H1 (cell line): Measurements from ENCODE around the gene NEU4. TPM values are rescaled to one million over a fixed set of nuclear protein-coding genes. Genes with fewer than 3 reads are reported as not detected.

Experiments used
- CTCF ChIA-PET: fragments of 300-600 bp; sonication (Branson Sonifier 250); formaldehyde crosslinking; loops from one replicate; lab custom pipeline; 2021; ENCODE audit not compliant: partially characterized antibody; lab: Charles Lee
- POLR2A ChIA-PET: fragments of 300-600 bp; sonication (Branson Sonifier 250); formaldehyde crosslinking; loops from one replicate; lab custom pipeline; 2021; ENCODE audit warnings: inconsistent platforms; ENCODE audit not compliant: partially characterized antibody; lab: Charles Lee
- DNase-seq, 2 experiments: peaks; one replicate each; pipeline versions ENCODE4 v3.0.0 to v3.0.0-alpha.2; 2010 to 2022; ENCODE audit warnings: low spot score in 2 of 2, low read depth in 1 of 2, mixed read lengths in 1 of 2
- FAIRE-seq: peaks from 2 replicates; lab custom pipeline; 2011; peaks lifted over from hg19 to GRCh38; lab: Jason Lieb, UNC
- H2AFZ ChIP-seq: 2 replicates; pipeline ENCODE4 v1.8.1; 2012; ENCODE audit warnings: low read length, inconsistent platforms
- H2AK5ac ChIP-seq: 2 replicates; pipeline ENCODE4 v1.6.1; 2013; ENCODE audit warnings: low read depth, low read length
- H2BK120ac ChIP-seq: replicated peaks from 2 replicates; pipeline ENCODE3; 2013; ENCODE audit warnings: low read depth, low read length, inconsistent platforms
- H2BK12ac ChIP-seq: 2 replicates; pipeline ENCODE4 v1.6.1; 2013; ENCODE audit warnings: low read depth, low read length
- H2BK15ac ChIP-seq: 2 replicates; pipeline ENCODE4 v1.6.1; 2013; ENCODE audit warnings: low read length
- H2BK20ac ChIP-seq: 2 replicates; pipeline ENCODE4 v1.6.1; 2013; ENCODE audit warnings: low read length
- H2BK5ac ChIP-seq: 2 replicates; pipeline ENCODE4 v1.6.1; 2013; ENCODE audit warnings: low read depth, low read length
- H3K14ac ChIP-seq: 2 replicates; pipeline ENCODE4 v1.6.1; 2013; ENCODE audit warnings: inconsistent platforms; ENCODE audit not compliant: insufficient read length
- H3K18ac ChIP-seq: 2 replicates; pipeline ENCODE4 v1.6.1; 2013; ENCODE audit warnings: low read length; ENCODE audit errors: extremely low read depth
- H3K23ac ChIP-seq: 2 replicates; pipeline ENCODE4 v1.6.1; 2013; ENCODE audit warnings: inconsistent platforms; ENCODE audit not compliant: insufficient read length
- H3K23me2 ChIP-seq: 2 replicates; pipeline ENCODE4 v1.6.1; 2013; ENCODE audit warnings: low read depth, low read length
- H3K27ac ChIP-seq: 2 replicates; pipeline ENCODE4 v1.6.1; 2011; ENCODE audit warnings: low read depth, low read length, inconsistent platforms
- H3K27me3 ChIP-seq, 4 experiments: replicated peaks in 1 of 4; 1 replicate in 1 of 4; 2 replicates in 3 of 4; pipeline versions ENCODE4 v1.6.1 to v1.8.1; 2011 to 2013; ENCODE audit warnings: low read length in 3 of 4, mild to moderate bottlenecking in 3 of 4, inconsistent platforms in 2 of 4, mixed read lengths in 2 of 4, moderate library complexity in 1 of 4; ENCODE audit not compliant: control insufficient read depth in 3 of 4, insufficient read depth in 3 of 4; ENCODE audit errors: extremely low read depth in 1 of 4
- H3K36me3 ChIP-seq, 4 experiments: 2 replicates each; pipeline versions ENCODE4 v1.6.1 to v1.8.1; 2011 to 2013; ENCODE audit warnings: mild to moderate bottlenecking in 4 of 4, low read length in 3 of 4, moderate library complexity in 2 of 4, control low read depth in 1 of 4, inconsistent platforms in 1 of 4; ENCODE audit not compliant: insufficient read depth in 4 of 4, control insufficient read depth in 2 of 4
- H3K4ac ChIP-seq: replicated peaks from 2 replicates; pipeline ENCODE3; 2013; ENCODE audit warnings: low read length, low read depth, mixed read lengths, inconsistent platforms; ENCODE audit not compliant: insufficient read length
- H3K4me1 ChIP-seq, 4 experiments: replicated peaks in 1 of 4; 1 replicate in 1 of 4; 2 replicates in 3 of 4; pipeline versions ENCODE4 v1.6.1 to v1.8.1; 2011 to 2013; ENCODE audit warnings: low read length in 3 of 4, inconsistent platforms in 2 of 4, mixed read lengths in 1 of 4; ENCODE audit not compliant: insufficient read depth in 4 of 4, control insufficient read depth in 3 of 4
- H3K4me2 ChIP-seq, 2 experiments: 2 replicates each; pipeline versions ENCODE4 v1.6.1 to v1.8.1; 2011 to 2013; ENCODE audit warnings: low read depth in 2 of 2, low read length in 2 of 2, control low read depth in 1 of 2, inconsistent platforms in 1 of 2, mild to moderate bottlenecking in 1 of 2; ENCODE audit not compliant: insufficient read depth in 1 of 2
- H3K4me3 ChIP-seq, 4 experiments: fragments of 200-600, 300-600 bp in 1 of 4; sonication (generic), shearing (Covaris generic), sonication (Bioruptor Twin) in 1 of 4; 2 replicates each; pipeline versions ENCODE4 v1.5.1 to v1.8.1; 2011 to 2016; ENCODE audit warnings: low read length in 4 of 4, low read depth in 3 of 4, control low read depth in 2 of 4, inconsistent platforms in 2 of 4, mild to moderate bottlenecking in 2 of 4, mixed read lengths in 1 of 4, moderate library complexity in 1 of 4; ENCODE audit not compliant: insufficient read depth in 2 of 4; ENCODE audit errors: extremely low read depth in 1 of 4
- H3K56ac ChIP-seq: replicated peaks from 2 replicates; pipeline ENCODE3; 2013; ENCODE audit warnings: low read depth, mild to moderate bottlenecking, mixed read lengths, low read length, inconsistent platforms; ENCODE audit not compliant: insufficient read length
- H3K79me1 ChIP-seq: 2 replicates; pipeline ENCODE4 v1.6.1; 2013; ENCODE audit warnings: low read depth, low read length, control low read depth
- H3K79me2 ChIP-seq, 2 experiments: 2 replicates each; pipeline versions ENCODE4 v1.6.1 to v1.8.1; 2012 to 2013; ENCODE audit warnings: low read length in 2 of 2, mild to moderate bottlenecking in 2 of 2, inconsistent platforms in 1 of 2; ENCODE audit not compliant: insufficient read depth in 2 of 2, control insufficient read depth in 1 of 2
- H3K9ac ChIP-seq, 4 experiments: replicated peaks in 1 of 4; 1 replicate in 1 of 4; 2 replicates in 3 of 4; pipeline versions ENCODE4 v1.6.1 to v1.8.1; 2011 to 2013; ENCODE audit warnings: low read depth in 3 of 4, low read length in 3 of 4, control low read depth in 2 of 4, mild to moderate bottlenecking in 2 of 4, moderate library complexity in 2 of 4, inconsistent platforms in 1 of 4; ENCODE audit errors: extremely low read depth in 1 of 4
- H3K9me3 ChIP-seq, 2 experiments: 2 replicates each; pipeline versions ENCODE4 v1.6.1 to v1.8.1; 2012 to 2013; ENCODE audit warnings: mild to moderate bottlenecking in 2 of 2, moderate library complexity in 2 of 2, control low read depth in 1 of 2, inconsistent platforms in 1 of 2, low read depth in 1 of 2, low read length in 1 of 2, mixed read lengths in 1 of 2; ENCODE audit not compliant: insufficient read depth in 2 of 2
- H4K20me1 ChIP-seq, 2 experiments: replicated peaks in 1 of 2; 2 replicates each; pipeline versions ENCODE3 to v1.8.1; 2011 to 2013; ENCODE audit warnings: inconsistent platforms in 2 of 2, low read length in 2 of 2, mild to moderate bottlenecking in 1 of 2; ENCODE audit not compliant: insufficient read depth in 2 of 2, control insufficient read depth in 1 of 2
- H4K5ac ChIP-seq: 2 replicates; pipeline ENCODE4 v1.6.1; 2013; ENCODE audit warnings: low read length, low read depth, mixed read lengths, inconsistent platforms; ENCODE audit not compliant: insufficient read length
- H4K8ac ChIP-seq: 2 replicates; pipeline ENCODE4 v1.8.0; 2013; ENCODE audit warnings: mild to moderate bottlenecking, moderate library complexity, low read length, inconsistent platforms; ENCODE audit not compliant: insufficient read depth; ENCODE audit errors: extremely low read depth
- H4K91ac ChIP-seq: replicated peaks from 2 replicates; pipeline ENCODE3; 2013; ENCODE audit warnings: low read length, mixed read lengths, inconsistent platforms; ENCODE audit not compliant: insufficient read length
- BRCA1 ChIP-seq: IDR thresholded peaks from 2 replicates; pipeline ENCODE4 v1.6.1; 2012; ENCODE audit warnings: low read depth, low read length, improper control_type of control experiment
- CBX5 ChIP-seq: fragments of 300-800, 300-1000 bp; sonication (generic); IDR thresholded peaks from 2 replicates; pipeline ENCODE4 v1.7.1; 2016; ENCODE audit warnings: antibody characterized with exemption, low read length, low read depth
- EZH2 ChIP-seq: fragments of 200-600 bp; sonication (generic); IDR thresholded peaks from 2 replicates; pipeline ENCODE4 v1.7.1; 2012; ENCODE audit warnings: low read depth, mild to moderate bottlenecking, moderate library complexity, low read length, inconsistent platforms; ENCODE audit not compliant: severe bottlenecking
- HDAC6 ChIP-seq: IDR thresholded peaks from one replicate; pipeline ENCODE4 v1.7.1; 2012; ENCODE audit warnings: low read depth, mild to moderate bottlenecking, inconsistent platforms, low read length, moderate library complexity
- JUN ChIP-seq: IDR thresholded peaks from 2 replicates; pipeline ENCODE4 v1.6.1; 2011; ENCODE audit warnings: low read depth, mild to moderate bottlenecking, improper control_type of control experiment, low read length
- KDM4A ChIP-seq: IDR thresholded peaks from one replicate; pipeline ENCODE4 v1.7.1; 2012; ENCODE audit warnings: low read depth, mild to moderate bottlenecking, moderate library complexity, low read length, inconsistent platforms; ENCODE audit not compliant: severe bottlenecking
- SP1 ChIP-seq: IDR thresholded peaks from 2 replicates; pipeline ENCODE4 v1.6.1; 2011; ENCODE audit warnings: low read depth, low read length
- SP2 ChIP-seq: IDR thresholded peaks from 2 replicates; pipeline ENCODE4 v1.6.1; 2012; ENCODE audit warnings: mild to moderate bottlenecking, low read length, inconsistent platforms
- SUZ12 ChIP-seq: fragments of 200-600 bp; sonication (generic); IDR thresholded peaks from 2 replicates; pipeline ENCODE4 v1.6.1; 2012; ENCODE audit warnings: mild to moderate bottlenecking, inconsistent platforms, low read length, moderate library complexity, mixed read lengths
- TBP ChIP-seq: IDR thresholded peaks from 2 replicates; pipeline ENCODE4 v1.6.1; 2011; ENCODE audit warnings: low read depth, low read length, improper control_type of control experiment
- TEAD4 ChIP-seq: IDR thresholded peaks from 2 replicates; pipeline ENCODE4 v1.6.1; 2012; ENCODE audit warnings: low read depth, low read length, inconsistent platforms, mixed read lengths
- WGBS, 2 experiments: shearing (Covaris generic) in 1 of 2; methylation state at CpG; one replicate each; pipeline versions ENCODE4 v1.1.6 to v1.1.7; 2013 to 2015; ENCODE audit warnings: low lambda C conversion rate in 2 of 2, mixed read lengths in 2 of 2, inconsistent platforms in 1 of 2, low coverage in 1 of 2, missing lambda C conversion rate in 1 of 2; ENCODE audit not compliant: insufficient replicate concordance in 2 of 2, insufficient coverage in 1 of 2, insufficient read length in 1 of 2; ENCODE audit errors: extremely low coverage in 1 of 2, missing lambda C conversion rate in 1 of 2; 5-methylcytosine and 5-hydroxymethylcytosine counted together
- polyA plus RNA-seq, 7 experiments: library from polyadenylated mRNA; depleted of rRNA in 3 of 7; stranded (reverse) in 5 of 7; unstranded in 2 of 7; fragments of >200 nt in 5 of 7; fragments of 200-250 nt in 2 of 7; gene quantifications; 1 replicate in 5 of 7; 2 replicates in 1 of 7; 4 replicates in 1 of 7; pipeline versions ENCODE4 v1.2.1 to v1.2.3, GENCODE V29; 2011 to 2013; ENCODE audit warnings: missing spikeins in 2 of 7, mixed read lengths in 2 of 7
- total RNA-seq: library from RNA; stranded (reverse); fragmentation: NEBNext Ultra II Directional; extraction: Animal tissue kit (Norgen Biotek cat#: 25700); gene quantifications from 2 replicates; pipeline ENCODE4 v1.2.1, GENCODE V29; 2021
- TF ChIP-seq, protein P1 (sequence below): IDR thresholded peaks from 2 replicates; pipeline ENCODE4 v1.6.1; 2012; ENCODE audit warnings: inconsistent platforms
- TF ChIP-seq, protein P2 (sequence below): IDR thresholded peaks from 2 replicates; pipeline ENCODE4 v1.6.1; 2012; ENCODE audit warnings: inconsistent platforms

NEU4 gene
- total and polyA plus RNA-seq, 2 of the 8 experiments (the other 6 are each of a cell fraction or from before 2014, with no cell fraction given): 0.32 to 0.50 TPM

DNA sequence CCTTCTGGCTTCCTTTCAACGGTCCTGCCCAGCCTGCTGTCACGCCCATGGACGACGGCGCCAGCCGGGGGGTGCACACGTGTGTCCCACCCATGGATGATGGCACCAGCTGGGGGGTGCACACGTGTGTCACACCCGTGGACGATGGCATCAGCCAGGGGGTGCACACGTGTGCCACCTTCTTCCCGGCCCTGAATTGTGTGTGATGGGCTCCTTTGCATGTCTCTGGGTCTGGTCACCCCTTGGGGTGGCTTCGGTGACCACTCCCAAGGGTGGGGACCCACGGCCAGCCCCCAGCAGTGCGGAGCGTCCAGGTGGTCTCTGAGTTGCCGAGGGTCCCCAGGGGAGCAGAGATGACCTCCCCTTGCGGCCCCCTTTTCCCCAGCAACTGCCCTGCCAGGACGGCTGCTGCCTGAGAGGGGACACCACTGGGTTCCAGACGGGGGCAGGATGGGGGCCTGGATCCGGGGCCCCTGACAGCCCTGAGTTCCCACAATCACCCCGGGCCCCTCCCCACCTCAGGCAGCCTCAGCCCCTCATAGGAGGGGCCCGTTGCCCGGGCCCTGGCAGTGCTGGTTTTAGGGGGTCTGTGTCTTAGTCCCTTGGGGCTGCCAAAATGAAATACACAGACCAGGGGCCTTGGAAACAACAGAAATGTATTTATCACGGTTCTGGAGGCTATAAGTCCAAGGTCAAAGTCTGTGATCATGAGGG lies 9.4 kb downstream of the NEU4 start:
- POLR2A ChIA-PET: no interaction called here
- no peak overlapping the region for H2BK20ac ChIP-seq
- H3K27me3 ChIP-seq: no peaks in the 10 kb centered on the region
- H4K20me1 ChIP-seq: no peaks in the 10 kb centered on the region
- H3K4me3 ChIP-seq: no peak overlapping the region
- H3K79me1 ChIP-seq: no peaks in the 10 kb centered on the region
- CTCF ChIA-PET: no interaction called here
- peaks cover 0 to 9% (median 0%) of the 10 kb centered on the region in 4 experiments; a peak in 2 of 7 replicates for H3K4me1 ChIP-seq
- H2AK5ac ChIP-seq: no peak overlapping the region
- no peak overlapping the region for H2BK120ac ChIP-seq
- no peak overlapping the region for H2BK5ac ChIP-seq
- no peaks in the 10 kb centered on the region for H3K36me3 ChIP-seq
- no peak overlapping the region for H3K9ac ChIP-seq
- WGBS, 2 experiments: 92% methylated on average over 21 of the region's 25 CpGs; no CpG with 5 or more reads in 1 of the 2 experiments
- H4K5ac ChIP-seq: no peak overlapping the region
- H3K4me2 ChIP-seq: no peak overlapping the region
- no peak overlapping the region for H3K23ac ChIP-seq
- H2BK15ac ChIP-seq: no peak overlapping the region
- peaks cover 0 to 5% of the 10 kb centered on the region in 2 experiments; a peak in 2 of 4 replicates for H3K9me3 ChIP-seq
- no peak overlapping the region; the same call in 1 of the 2 replicates for H3K18ac ChIP-seq
- no peak overlapping the region for H4K91ac ChIP-seq
- no peak for FAIRE-seq
- no peak overlapping the region for H2BK12ac ChIP-seq
- no peaks in the 10 kb centered on the region for H3K79me2 ChIP-seq
- no peak overlapping the region for H3K27ac ChIP-seq
- H3K23me2 ChIP-seq: no peaks in the 10 kb centered on the region
- 0 out of 2 replicates have a peak overlapping the region, but pooled peaks have one; percentile 25 for H4K8ac ChIP-seq
- no peak overlapping the region for H3K56ac ChIP-seq
- no peak overlapping the region for H3K4ac ChIP-seq
- DNase-seq: no peak
- H2AFZ ChIP-seq: no peak overlapping the region
- H3K14ac ChIP-seq: no peak overlapping the region
- TF ChIP-seq HDAC6: no peak
- no peak for TF ChIP-seq TEAD4
- no peak for TF ChIP-seq SUZ12
- TF ChIP-seq, protein P1, sequence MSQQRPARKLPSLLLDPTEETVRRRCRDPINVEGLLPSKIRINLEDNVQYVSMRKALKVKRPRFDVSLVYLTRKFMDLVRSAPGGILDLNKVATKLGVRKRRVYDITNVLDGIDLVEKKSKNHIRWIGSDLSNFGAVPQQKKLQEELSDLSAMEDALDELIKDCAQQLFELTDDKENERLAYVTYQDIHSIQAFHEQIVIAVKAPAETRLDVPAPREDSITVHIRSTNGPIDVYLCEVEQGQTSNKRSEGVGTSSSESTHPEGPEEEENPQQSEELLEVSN: no peak
- no peak for TF ChIP-seq KDM4A
- TF ChIP-seq SP2: no peak
- TF ChIP-seq JUN: no peak
- no peak for TF ChIP-seq SP1
- TF ChIP-seq, protein P2, sequence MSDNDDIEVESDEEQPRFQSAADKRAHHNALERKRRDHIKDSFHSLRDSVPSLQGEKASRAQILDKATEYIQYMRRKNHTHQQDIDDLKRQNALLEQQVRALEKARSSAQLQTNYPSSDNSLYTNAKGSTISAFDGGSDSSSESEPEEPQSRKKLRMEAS: no peak
- TF ChIP-seq CBX5: no peak
- TF ChIP-seq TBP: no peak
- no peak for TF ChIP-seq EZH2
- no peak for TF ChIP-seq BRCA1
